ENCODE measurements around the gene DNASE1L2. TPM values are rescaled to one million over a fixed set of nuclear protein-coding genes. Genes with fewer than 3 reads are reported as not detected.
A peak's percentile ranks its signal among the peaks of the same experiment; 100 is the strongest.

Gene DNASE1L2
- total RNA-seq, 1 experiment from 2014 or later = 0.27 TPM

DNA sequence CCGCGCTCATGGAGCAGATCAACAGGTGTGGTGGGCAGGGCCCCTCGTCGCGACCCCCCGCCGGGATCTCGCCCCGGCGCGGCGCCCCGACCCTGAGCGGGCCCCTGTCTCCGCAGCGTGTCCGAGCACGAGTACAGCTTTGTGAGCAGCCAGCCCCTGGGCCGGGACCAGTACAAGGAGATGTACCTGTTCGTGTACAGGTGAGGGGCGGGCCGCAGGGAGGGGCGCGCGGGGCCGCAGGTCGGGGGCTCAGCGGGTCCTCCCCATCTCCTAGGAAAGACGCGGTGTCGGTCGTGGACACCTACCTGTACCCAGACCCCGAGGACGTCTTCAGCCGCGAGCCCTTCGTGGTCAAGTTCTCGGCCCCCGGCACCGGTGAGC, 848 bp downstream of the DNASE1L2 start:
- POLR2A ChIA-PET = no interaction called here

DNA sequence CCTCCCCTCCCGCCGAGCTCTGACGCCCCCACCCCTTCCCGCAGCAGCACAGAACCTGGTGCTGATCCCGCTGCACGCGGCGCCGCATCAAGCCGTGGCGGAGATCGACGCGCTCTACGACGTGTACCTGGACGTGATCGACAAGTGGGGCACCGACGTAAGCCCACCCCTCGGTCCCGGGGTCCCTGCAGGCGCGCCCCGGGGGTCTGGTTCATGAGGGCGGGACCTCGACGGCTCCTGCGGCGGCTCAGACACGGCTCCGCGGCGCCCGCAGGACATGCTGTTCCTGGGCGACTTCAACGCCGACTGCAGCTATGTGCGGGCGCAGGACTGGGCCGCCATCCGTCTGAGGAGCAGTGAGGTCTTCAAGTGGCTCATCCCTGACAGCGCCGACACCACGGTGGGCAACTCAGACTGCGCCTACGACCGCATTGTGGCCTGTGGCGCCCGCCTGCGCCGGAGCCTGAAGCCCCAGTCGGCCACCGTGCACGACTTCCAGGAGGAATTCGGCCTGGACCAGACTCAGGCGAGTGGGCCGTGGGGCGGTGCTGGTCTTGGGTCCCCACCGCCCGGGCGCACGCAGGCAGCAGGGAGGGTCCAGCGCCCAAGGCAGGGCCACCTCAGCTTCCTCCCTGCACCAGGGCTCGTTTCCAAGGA, 1.4 kb downstream of the DNASE1L2 start:
- Mint-ChIP-seq H3K9me3 (ENCODE audit: unreplicated experiment) (no peaks in the 10 kb centered on the region), H3K27me3 (ENCODE audit: insufficient read depth, unreplicated experiment) (no peaks in the 10 kb centered on the region), H3K27ac (ENCODE audit: unreplicated experiment) (no peak overlapping the region), H3K4me3 (ENCODE audit: unreplicated experiment) (peak overlapping the region; percentile 56), H3K36me3 (ENCODE audit: insufficient read depth, unreplicated experiment) (peaks cover 60% of the 10 kb centered on the region), H3K4me1 (ENCODE audit: low read depth, unreplicated experiment) (no peaks in the 10 kb centered on the region)
- no TSS peak for BruUV-seq (replicated peaks)
- Histone ChIP-seq H3K4me3 (ENCODE audit: low read depth, low read length) (peak overlapping the region; percentile 46), H3K9me3 (no peaks in the 10 kb centered on the region), H3K27me3 (replicated peaks; ENCODE audit: control insufficient read depth, insufficient read depth, low read length) (no peaks in the 10 kb centered on the region), H3K36me3 (ENCODE audit: control insufficient read depth, insufficient read depth, low read length) (no peaks in the 10 kb centered on the region), H3K4me1 (peaks cover 8% of the 10 kb centered on the region; the same call in 1 of the 2 replicates)
- no peak for TF ChIP-seq CTCF (IDR thresholded peaks at IDR 0.05; ENCODE audit: insufficient read depth in 1 of 2, low read depth in 1 of 2, low read length in 1 of 2, severe bottlenecking in 1 of 2, unreplicated experiment in 1 of 2)
- intact Hi-C loops (cut with micrococcal nuclease; ENCODE audit: unreplicated experiment) = no loop called here
- DNase-seq = no peak
- CTCF ChIA-PET = no interaction called here
- POLR2A ChIA-PET = no interaction called here

More for the DNA sequence above, 848 bp downstream of the DNASE1L2 start:
- CTCF ChIA-PET = no interaction called here
- DNase-seq = peak in 1 of 2 experiments; percentile 45
- no peaks in the 10 kb centered on the region for H3K27me3 Mint-ChIP-seq (ENCODE audit: insufficient read depth, unreplicated experiment)
- no peaks in the 10 kb centered on the region for H3K36me3 ChIP-seq (ENCODE audit: control insufficient read depth, insufficient read depth, low read length)
- H3K4me1 ChIP-seq = peaks cover 8% of the 10 kb centered on the region; the same call in 1 of the 2 replicates
- no TSS peak for BruUV-seq (replicated peaks)
- peak overlapping the region; percentile 46 for H3K4me3 ChIP-seq (ENCODE audit: low read depth, low read length)
- intact Hi-C loops (cut with micrococcal nuclease; ENCODE audit: unreplicated experiment) = no loop called here
- H3K4me3 Mint-ChIP-seq (ENCODE audit: unreplicated experiment) = peak overlapping the region; percentile 56
- H3K27me3 ChIP-seq (replicated peaks; ENCODE audit: control insufficient read depth, insufficient read depth, low read length) = no peaks in the 10 kb centered on the region
- no peaks in the 10 kb centered on the region for H3K9me3 ChIP-seq
- no peaks in the 10 kb centered on the region for H3K9me3 Mint-ChIP-seq (ENCODE audit: unreplicated experiment)
- no peak overlapping the region for H3K27ac Mint-ChIP-seq (ENCODE audit: unreplicated experiment)
- no peaks in the 10 kb centered on the region for H3K4me1 Mint-ChIP-seq (ENCODE audit: low read depth, unreplicated experiment)
- no peak for TF ChIP-seq CTCF (IDR thresholded peaks at IDR 0.05; ENCODE audit: insufficient read depth in 1 of 2, low read depth in 1 of 2, low read length in 1 of 2, severe bottlenecking in 1 of 2, unreplicated experiment in 1 of 2)
- peaks cover 54% of the 10 kb centered on the region for H3K36me3 Mint-ChIP-seq (ENCODE audit: insufficient read depth, unreplicated experiment)

DNA sequence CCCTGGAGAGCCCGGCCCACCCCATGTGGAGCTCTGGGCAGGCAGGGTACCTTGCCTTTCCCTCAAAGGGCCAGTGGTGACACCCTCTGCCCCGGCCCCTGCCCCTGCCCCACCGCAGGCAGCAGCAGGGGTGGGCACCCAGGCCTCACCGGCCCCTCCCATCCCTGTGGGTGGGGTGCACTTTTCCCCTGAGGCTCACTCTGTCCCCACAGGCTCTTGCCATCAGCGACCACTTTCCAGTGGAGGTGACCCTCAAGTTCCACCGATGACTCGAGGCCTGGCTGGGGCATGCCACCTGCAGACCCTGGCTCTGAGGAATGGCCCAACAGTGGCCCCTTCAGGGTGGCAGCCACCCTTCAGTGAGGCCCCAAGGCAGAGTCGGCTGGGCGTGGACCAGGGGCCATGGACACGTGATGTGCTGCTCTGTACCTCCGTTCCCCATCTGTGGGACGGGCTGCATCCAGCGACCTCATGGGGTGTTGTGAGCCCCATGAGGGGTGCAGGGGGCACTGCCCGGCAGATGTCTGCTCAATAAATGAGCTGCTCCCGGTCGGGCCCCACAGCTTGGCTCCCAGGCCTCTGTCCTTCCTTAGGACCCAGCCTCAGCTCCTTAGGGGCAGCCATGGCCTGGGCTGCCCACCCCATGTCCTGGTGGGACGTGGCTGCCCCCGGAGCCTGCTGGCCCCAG, 2.0 kb downstream of the DNASE1L2 start:
- H3K27me3 Mint-ChIP-seq (ENCODE audit: insufficient read depth, unreplicated experiment) = no peaks in the 10 kb centered on the region
- Histone ChIP-seq H3K4me3 (ENCODE audit: low read depth, low read length) (no peak overlapping the region), H3K4me1 (peaks cover 8% of the 10 kb centered on the region; the same call in 1 of the 2 replicates), H3K27me3 (replicated peaks; ENCODE audit: control insufficient read depth, insufficient read depth, low read length) (no peaks in the 10 kb centered on the region), H3K36me3 (ENCODE audit: control insufficient read depth, insufficient read depth, low read length) (no peaks in the 10 kb centered on the region; the same call in 1 of the 2 replicates), H3K9me3 (no peaks in the 10 kb centered on the region)
- no peak overlapping the region for H3K27ac Mint-ChIP-seq (ENCODE audit: unreplicated experiment)
- H3K36me3 Mint-ChIP-seq (ENCODE audit: insufficient read depth, unreplicated experiment) = peaks cover 66% of the 10 kb centered on the region
- intact Hi-C loops (cut with micrococcal nuclease; ENCODE audit: unreplicated experiment) = no loop called here
- H3K9me3 Mint-ChIP-seq (ENCODE audit: unreplicated experiment) = no peaks in the 10 kb centered on the region
- POLR2A ChIA-PET = interaction anchor here (0.8 kb wide), 1 partner anchor 24 kb away, joined by 3 read pairs; the partner anchor contains the start of gene PGP
- BruUV-seq (replicated peaks) = no TSS peak
- TF ChIP-seq CTCF (IDR thresholded peaks at IDR 0.05; ENCODE audit: insufficient read depth in 1 of 2, low read depth in 1 of 2, low read length in 1 of 2, severe bottlenecking in 1 of 2, unreplicated experiment in 1 of 2) = no peak
- no peaks in the 10 kb centered on the region for H3K4me1 Mint-ChIP-seq (ENCODE audit: low read depth, unreplicated experiment)
- CTCF ChIA-PET = interaction anchor here (0.9 to 1.0 kb wide), 2 partner anchors 14 to 43 kb away, joined by 3 read pairs; no protein-coding TSS in a partner anchor
- DNase-seq = no peak
- H3K4me3 Mint-ChIP-seq (ENCODE audit: unreplicated experiment) = no peak overlapping the region
